AG04449 (cell line): ENCODE results near the gene SLC24A3.

ENCODE experiments used
- CTCF ChIA-PET: fragments of 350-600 bp; formaldehyde crosslinking; extraction: SDS; loops from one replicate; lab custom pipeline; 2021; ENCODE audit warnings: antibody characterized with exemption; lab: Yijun Ruan, JAX
- POLR2A ChIA-PET: fragments of 400-600, 350-600 bp; formaldehyde crosslinking; extraction: SDS; loops from one replicate; lab custom pipeline; 2020; ENCODE audit warnings: antibody characterized with exemption, inconsistent platforms; lab: Yijun Ruan, JAX
- DNase-seq: peaks from one replicate; pipeline ENCODE4 v3.0.0-alpha.2; 2010; ENCODE audit warnings: low read depth, low spot score
- H3K4me3 ChIP-seq: 2 replicates; pipeline ENCODE4 v1.5.1; 2011; ENCODE audit warnings: low read depth, mild to moderate bottlenecking, control low read depth, low read length
- TF ChIP-seq, protein P1 (sequence below): IDR thresholded peaks from one replicate; pipeline ENCODE4 v1.5.1; 2011; ENCODE audit warnings: mild to moderate bottlenecking, moderate library complexity, low read length, control low read depth, inconsistent platforms; ENCODE audit not compliant: insufficient read depth; ENCODE audit errors: missing control alignments

Gene SLC24A3

DNA sequence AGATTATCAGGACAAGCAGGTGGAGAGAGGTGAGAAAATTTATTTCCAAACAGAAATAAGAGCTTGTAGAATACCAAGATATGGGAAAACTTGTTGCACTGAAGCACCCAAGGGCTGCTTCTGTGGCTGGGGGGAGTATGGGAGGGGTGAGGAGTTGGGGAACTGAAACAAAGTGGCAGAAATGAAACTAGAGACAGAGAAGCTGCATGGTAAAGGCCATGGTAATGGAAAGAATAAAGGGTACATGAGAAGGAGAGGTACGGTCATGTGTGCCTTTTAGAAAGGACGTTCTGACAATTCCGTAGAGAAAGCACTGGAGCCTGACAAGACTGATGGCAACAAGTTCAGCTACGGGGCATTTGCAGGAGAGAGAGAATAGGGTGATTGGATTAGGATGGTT, 494.0 kb downstream of the SLC24A3 start:
- TF ChIP-seq, protein P1, sequence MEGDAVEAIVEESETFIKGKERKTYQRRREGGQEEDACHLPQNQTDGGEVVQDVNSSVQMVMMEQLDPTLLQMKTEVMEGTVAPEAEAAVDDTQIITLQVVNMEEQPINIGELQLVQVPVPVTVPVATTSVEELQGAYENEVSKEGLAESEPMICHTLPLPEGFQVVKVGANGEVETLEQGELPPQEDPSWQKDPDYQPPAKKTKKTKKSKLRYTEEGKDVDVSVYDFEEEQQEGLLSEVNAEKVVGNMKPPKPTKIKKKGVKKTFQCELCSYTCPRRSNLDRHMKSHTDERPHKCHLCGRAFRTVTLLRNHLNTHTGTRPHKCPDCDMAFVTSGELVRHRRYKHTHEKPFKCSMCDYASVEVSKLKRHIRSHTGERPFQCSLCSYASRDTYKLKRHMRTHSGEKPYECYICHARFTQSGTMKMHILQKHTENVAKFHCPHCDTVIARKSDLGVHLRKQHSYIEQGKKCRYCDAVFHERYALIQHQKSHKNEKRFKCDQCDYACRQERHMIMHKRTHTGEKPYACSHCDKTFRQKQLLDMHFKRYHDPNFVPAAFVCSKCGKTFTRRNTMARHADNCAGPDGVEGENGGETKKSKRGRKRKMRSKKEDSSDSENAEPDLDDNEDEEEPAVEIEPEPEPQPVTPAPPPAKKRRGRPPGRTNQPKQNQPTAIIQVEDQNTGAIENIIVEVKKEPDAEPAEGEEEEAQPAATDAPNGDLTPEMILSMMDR, result no peak
- ChIA-PET POLR2A (no interaction called here), CTCF (interaction anchor here (2.8 kb wide), 1 partner anchor 13 kb away, joined by 12 read pairs; no protein-coding TSS in a partner anchor)
- no peak overlapping the region for H3K4me3 ChIP-seq
- DNase-seq, result no peak

DNA sequence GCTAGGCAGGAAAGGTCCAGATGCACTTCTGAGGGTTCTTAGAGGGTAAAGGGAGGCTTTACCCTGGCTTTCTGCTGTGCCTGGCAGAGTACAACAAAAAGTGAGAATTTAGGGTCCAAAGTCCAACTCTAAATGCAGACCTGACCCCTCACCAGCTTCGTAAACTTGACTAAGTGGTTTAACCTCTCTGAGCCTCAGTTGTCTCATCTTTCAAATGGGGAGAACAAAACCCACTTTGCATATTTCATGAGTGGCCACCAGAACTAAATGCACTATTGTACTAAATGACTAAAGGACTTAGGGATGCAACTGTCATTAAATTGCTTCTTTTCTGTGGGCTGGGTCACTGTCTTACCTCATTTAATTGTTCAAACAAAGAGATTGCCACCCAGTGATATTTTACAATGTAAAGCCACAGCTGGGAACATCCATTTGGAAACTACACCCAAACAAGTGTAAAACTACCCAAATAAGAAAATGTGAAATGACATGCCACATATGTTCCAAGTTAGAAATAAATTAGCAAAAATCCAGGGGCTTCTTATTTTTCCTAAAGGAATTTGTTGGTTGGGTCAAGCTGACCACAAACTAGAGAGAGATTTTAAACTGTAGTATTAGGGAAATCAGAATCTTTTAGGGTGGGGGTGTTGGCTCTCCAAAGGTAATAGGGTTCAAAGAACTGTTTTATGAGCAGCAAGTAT, 497.3 kb downstream of the SLC24A3 start:
- CTCF ChIA-PET, result no interaction called here
- TF ChIP-seq, protein P1, result no peak
- no peak for DNase-seq
- no peak overlapping the region for H3K4me3 ChIP-seq
- POLR2A ChIA-PET, result no interaction called here

DNA sequence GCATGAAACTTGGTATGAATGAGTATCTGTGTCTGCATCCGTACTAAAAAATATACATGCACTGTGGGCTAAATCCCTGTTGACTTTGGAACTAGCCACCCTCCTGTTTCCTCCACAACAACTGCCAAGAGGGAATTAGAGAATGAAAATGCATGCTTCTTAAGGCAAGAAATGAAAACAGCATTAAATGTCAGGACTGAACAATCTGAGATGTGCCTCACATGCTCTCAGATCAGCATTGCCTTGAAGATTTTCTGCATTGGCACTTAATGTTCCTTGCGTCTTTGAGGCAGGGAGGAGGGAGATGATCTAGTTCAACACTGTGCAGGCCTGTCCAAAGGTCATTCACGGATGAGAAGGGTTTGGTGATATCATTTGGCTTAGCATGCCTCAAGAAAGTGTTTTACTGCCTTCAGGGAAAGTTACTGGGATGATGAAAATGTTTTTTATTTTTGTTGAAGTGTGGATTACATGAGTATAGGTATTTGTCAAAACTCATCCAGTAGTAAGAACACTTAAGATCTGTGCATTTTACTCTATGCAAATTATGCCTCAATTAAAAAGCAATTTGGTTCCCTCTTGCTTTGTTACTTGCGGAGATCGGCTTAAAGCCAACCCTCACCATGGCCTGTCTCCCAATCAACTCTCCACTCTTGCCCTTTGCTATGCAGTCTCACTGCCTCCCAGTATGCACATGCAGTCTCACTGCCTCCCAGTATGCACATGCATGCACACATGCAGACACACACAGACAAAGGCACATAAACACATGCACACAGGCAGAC, 498.1 kb downstream of the SLC24A3 start:
- no peak overlapping the region for H3K4me3 ChIP-seq
- TF ChIP-seq, protein P1, result no peak
- POLR2A ChIA-PET, result no interaction called here
- DNase-seq, result no peak
- CTCF ChIA-PET, result no interaction called here

DNA sequence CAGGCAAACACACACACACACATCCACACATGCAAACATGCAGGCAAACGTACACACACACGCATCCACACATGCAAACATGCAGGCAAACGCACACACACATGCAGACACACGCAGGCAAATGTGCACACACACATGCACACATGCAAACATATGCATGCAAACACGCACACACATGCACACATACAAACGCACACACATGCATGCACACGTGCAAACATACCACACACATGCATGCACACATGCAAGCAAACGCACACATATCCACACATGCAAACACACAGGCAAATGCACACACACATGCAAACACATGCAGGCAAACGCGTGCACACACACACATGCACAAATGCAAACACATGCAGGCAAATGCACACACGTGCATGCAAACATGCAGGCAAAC, 498.7 kb downstream of the SLC24A3 start:
- TF ChIP-seq, protein P1, result no peak
- POLR2A ChIA-PET, result no interaction called here
- CTCF ChIA-PET, result interaction anchor here (1.9 kb wide), 1 partner anchor 18 kb away, joined by 4 read pairs; no protein-coding TSS in a partner anchor
- no peak overlapping the region for H3K4me3 ChIP-seq
- DNase-seq, result no peak

DNA sequence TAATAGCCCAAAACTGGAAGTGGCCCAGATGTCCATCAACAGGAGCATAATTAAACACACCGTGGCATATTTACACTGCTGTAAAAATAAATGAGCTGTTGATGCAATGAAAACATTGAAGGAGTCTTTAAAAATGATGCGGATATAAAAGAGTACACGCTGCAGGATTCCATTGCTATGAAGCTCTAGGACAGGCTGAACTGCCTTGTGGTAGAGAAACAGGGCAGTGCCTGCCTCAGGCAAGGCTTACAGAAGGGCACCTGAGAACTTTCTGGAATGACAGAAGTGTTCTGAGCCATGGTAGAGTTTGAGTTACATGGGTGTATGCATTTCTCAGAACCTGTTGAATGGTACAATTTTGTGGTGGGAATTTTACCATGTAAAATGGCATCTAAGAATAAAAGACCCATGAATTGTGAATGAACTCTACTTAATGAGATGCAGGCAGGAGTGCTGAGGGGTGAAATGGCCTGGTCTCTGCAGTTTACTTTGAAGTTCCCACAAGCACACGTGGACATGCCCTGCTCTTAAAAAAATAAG, 500.3 kb downstream of the SLC24A3 start:
- TF ChIP-seq, protein P1, result no peak
- H3K4me3 ChIP-seq, result no peak overlapping the region
- ChIA-PET POLR2A (no interaction called here), CTCF (interaction anchor here (1.9 kb wide), 1 partner anchor 20 kb away, joined by 4 read pairs; no protein-coding TSS in a partner anchor)
- DNase-seq, result no peak
